C4-2B (cell line): ENCODE data around the gene ETV6.

Source experiments
- H3K27ac ChIP-seq: fragments of 450-650 bp; 2 replicates; pipeline ENCODE4 v1.5.1; 2017
- CTCF ChIP-seq: fragments of 450-650 bp; conservative IDR thresholded peaks from 2 replicates; pipeline ENCODE4 v1.5.1; 2017; ENCODE audit warnings: mild to moderate bottlenecking
- ZFX ChIP-seq: fragments of 450-650 bp; IDR thresholded peaks from 2 replicates; pipeline ENCODE4 v1.6.1; 2017

Gene ETV6

GRCh38 chr12:11649413-11650285, at the start of gene ETV6:
Gene ETV6 (plus strand): TSS chr12:11649674. CDS start chr12:11650128, 454 bp downstream.
- no peak for TF ChIP-seq ZFX
- peak within 1 kb of the TSS; percentile 99 for H3K27ac ChIP-seq

- no peak overlapping the region for H3K27ac ChIP-seq
- no peak for TF ChIP-seq CTCF
- no peak for TF ChIP-seq ZFX
Measured at GRCh38 chr12:11600199-11600598, 49.3 kb upstream of the ETV6 start.

GRCh38 chr12:11601647-11602046, 47.8 kb upstream of the ETV6 start:
- H3K27ac ChIP-seq, result no peak overlapping the region
- TF ChIP-seq CTCF (no peak), ZFX (no peak)

GRCh38 chr12:11607313-11608081, 42.0 kb upstream of the ETV6 start:
- H3K27ac ChIP-seq, result no peak overlapping the region
- TF ChIP-seq CTCF, result no peak
- TF ChIP-seq ZFX, result no peak

GRCh38 chr12:11609045-11609444, 40.4 kb upstream of the ETV6 start:
- H3K27ac ChIP-seq, result no peak overlapping the region

GRCh38 chr12:11615481-11615880, 34.0 kb upstream of the ETV6 start:
- no peak overlapping the region for H3K27ac ChIP-seq
- no peak for TF ChIP-seq CTCF
- no peak for TF ChIP-seq ZFX

More at GRCh38 chr12:11609045-11609444, 40.4 kb upstream of the ETV6 start:
- TF ChIP-seq CTCF (no peak), ZFX (no peak)

- H3K27ac ChIP-seq, result no peak overlapping the region
- TF ChIP-seq ZFX (no peak), CTCF (no peak)
Measured at GRCh38 chr12:11618046-11618445, 31.4 kb upstream of the ETV6 start.
